Measurements from ENCODE around the gene SEPTIN10. TPM values are rescaled to one million over a fixed set of nuclear protein-coding genes. Genes with fewer than 3 reads are reported as not detected.

Gene SEPTIN10
- total and polyA plus RNA-seq, 9 of the 15 experiments (the other 6 are each of a cell fraction or from before 2014, with no cell fraction given), result 0.40 TPM; not detected in 8

DNA sequence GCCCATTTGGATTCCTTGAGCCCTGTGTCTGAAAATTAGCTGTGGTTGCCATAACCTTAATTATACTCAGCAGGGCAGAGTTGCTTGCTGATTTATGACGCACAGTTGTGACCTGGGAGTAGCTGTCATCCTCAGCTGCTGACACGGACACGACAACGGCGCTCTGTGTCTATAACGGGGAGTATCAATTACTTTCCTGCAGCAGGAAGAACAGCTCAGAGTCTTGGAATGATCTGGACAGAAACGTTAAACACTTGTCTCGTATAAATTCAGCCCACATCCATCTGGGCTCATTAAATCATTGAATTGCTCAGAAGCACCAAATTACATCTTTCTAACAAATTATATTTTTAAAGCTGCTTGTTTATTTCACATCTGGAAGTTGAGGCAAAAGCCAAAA is 116.3 kb downstream of the SEPTIN10 start:
- H3K9me1 ChIP-seq (ENCODE audit: control insufficient read depth, insufficient read depth, low read length), result peaks cover 4% of the 10 kb centered on the region
- POLR2A ChIA-PET, result no interaction called here
- CTCF ChIA-PET (ENCODE audit: low intra/inter-chr PET ratio), result no interaction called here
- no peaks in the 10 kb centered on the region for H3K36me3 ChIP-seq (ENCODE audit: control insufficient read depth, insufficient read depth, low read length)
- H3K4me2 ChIP-seq (ENCODE audit: insufficient read depth, low read length), result no peak overlapping the region
- H3K9ac ChIP-seq (ENCODE audit: insufficient read depth in 1 of 2, low read depth in 2 of 2, low read length in 2 of 2), result no peak overlapping the region
- no peak for DNase-seq (ENCODE audit: extremely low read depth in 1 of 4, low spot score in 3 of 4)
- no peak overlapping the region for H3K27ac ChIP-seq (ENCODE audit: extremely low read depth, low read depth, low read length)
- no peaks in the 10 kb centered on the region for H3K79me2 ChIP-seq (ENCODE audit: control insufficient read depth, insufficient read depth, low read length)
- H3K4me1 ChIP-seq (replicated peaks in 1 of 2; ENCODE audit: control insufficient read depth in 2 of 2, insufficient read depth in 2 of 2, low read length in 2 of 2), result no peaks in the 10 kb centered on the region
- H3K9me3 ChIP-seq (replicated peaks; ENCODE audit: control insufficient read depth, insufficient read depth, low read depth, low read length), result no peaks in the 10 kb centered on the region
- FAIRE-seq, result no peak
- no peaks in the 10 kb centered on the region; the same call in 1 of the 2 replicates for H4K20me1 ChIP-seq (replicated peaks; ENCODE audit: control insufficient read depth, insufficient read depth, low read length)
- BruUV-seq (replicated peaks), result no TSS peak
- no peak overlapping the region for H2AFZ ChIP-seq (ENCODE audit: low read depth, low read length)
- H3K27me3 ChIP-seq (ENCODE audit: control insufficient read depth in 2 of 2, insufficient read depth in 2 of 2, low read length in 2 of 2), result peaks cover 0 to 29% of the 10 kb centered on the region in 2 experiments; a peak in 4 of 5 replicates
- no peak for ATAC-seq
- no peak overlapping the region for H3K4me3 ChIP-seq
- intact Hi-C loops (cut with micrococcal nuclease), result no loop called here
- 2% methylated on average over 8 of the region's 8 CpGs for WGBS (ENCODE audit: insufficient coverage, low coverage, missing lambda C conversion rate)
- TF ChIP-seq, protein P1, sequence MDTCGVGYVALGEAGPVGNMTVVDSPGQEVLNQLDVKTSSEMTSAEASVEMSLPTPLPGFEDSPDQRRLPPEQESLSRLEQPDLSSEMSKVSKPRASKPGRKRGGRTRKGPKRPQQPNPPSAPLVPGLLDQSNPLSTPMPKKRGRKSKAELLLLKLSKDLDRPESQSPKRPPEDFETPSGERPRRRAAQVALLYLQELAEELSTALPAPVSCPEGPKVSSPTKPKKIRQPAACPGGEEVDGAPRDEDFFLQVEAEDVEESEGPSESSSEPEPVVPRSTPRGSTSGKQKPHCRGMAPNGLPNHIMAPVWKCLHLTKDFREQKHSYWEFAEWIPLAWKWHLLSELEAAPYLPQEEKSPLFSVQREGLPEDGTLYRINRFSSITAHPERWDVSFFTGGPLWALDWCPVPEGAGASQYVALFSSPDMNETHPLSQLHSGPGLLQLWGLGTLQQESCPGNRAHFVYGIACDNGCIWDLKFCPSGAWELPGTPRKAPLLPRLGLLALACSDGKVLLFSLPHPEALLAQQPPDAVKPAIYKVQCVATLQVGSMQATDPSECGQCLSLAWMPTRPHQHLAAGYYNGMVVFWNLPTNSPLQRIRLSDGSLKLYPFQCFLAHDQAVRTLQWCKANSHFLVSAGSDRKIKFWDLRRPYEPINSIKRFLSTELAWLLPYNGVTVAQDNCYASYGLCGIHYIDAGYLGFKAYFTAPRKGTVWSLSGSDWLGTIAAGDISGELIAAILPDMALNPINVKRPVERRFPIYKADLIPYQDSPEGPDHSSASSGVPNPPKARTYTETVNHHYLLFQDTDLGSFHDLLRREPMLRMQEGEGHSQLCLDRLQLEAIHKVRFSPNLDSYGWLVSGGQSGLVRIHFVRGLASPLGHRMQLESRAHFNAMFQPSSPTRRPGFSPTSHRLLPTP (IDR thresholded peaks at IDR 0.05; ENCODE audit: borderline replicate concordance, extremely low read depth, insufficient read length), result no peak
- in situ Hi-C loops (cut with MboI), result no loop called here

DNA sequence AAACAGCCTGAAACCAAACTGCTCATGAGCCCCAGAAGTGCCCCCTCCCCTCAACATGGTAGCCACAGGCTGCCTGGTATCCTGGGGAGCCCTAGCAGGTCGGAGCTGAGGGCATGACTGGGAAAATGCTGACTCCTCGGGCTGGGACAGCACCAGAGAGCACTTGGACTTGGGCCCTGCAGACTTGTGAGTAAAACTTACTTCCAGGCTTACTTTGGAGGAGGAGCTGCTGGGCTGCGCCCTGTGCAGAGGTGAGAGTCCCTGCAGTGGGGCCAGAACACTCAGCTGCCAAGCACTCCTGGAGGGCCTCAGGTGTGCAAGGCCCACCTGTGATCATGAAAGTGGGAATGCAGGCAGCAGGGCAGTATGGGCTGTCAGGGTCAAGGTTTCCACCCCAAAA is 119.4 kb downstream of the SEPTIN10 start:
- intact Hi-C loops (cut with micrococcal nuclease) (no loop called here), in situ Hi-C loops (cut with MboI) (no loop called here)
- WGBS (ENCODE audit: insufficient coverage, low coverage, missing lambda C conversion rate), result 0% methylated on average over 3 of the region's 3 CpGs
- no peaks in the 10 kb centered on the region; the same call in 1 of the 2 replicates for H4K20me1 ChIP-seq (replicated peaks; ENCODE audit: control insufficient read depth, insufficient read depth, low read length)
- H3K4me2 ChIP-seq (ENCODE audit: insufficient read depth, low read length), result no peak overlapping the region
- peaks cover 3 to 30% of the 10 kb centered on the region in 2 experiments; a peak in 3 of 5 replicates for H3K27me3 ChIP-seq (ENCODE audit: control insufficient read depth in 2 of 2, insufficient read depth in 2 of 2, low read length in 2 of 2)
- H3K79me2 ChIP-seq (ENCODE audit: control insufficient read depth, insufficient read depth, low read length), result no peaks in the 10 kb centered on the region
- ATAC-seq (no peak), DNase-seq (ENCODE audit: extremely low read depth in 1 of 4, low spot score in 3 of 4) (no peak), FAIRE-seq (no peak)
- H3K36me3 ChIP-seq (ENCODE audit: control insufficient read depth, insufficient read depth, low read length), result no peaks in the 10 kb centered on the region
- no peaks in the 10 kb centered on the region for H3K4me1 ChIP-seq (replicated peaks in 1 of 2; ENCODE audit: control insufficient read depth in 2 of 2, insufficient read depth in 2 of 2, low read length in 2 of 2)
- no peaks in the 10 kb centered on the region for H3K9me3 ChIP-seq (replicated peaks; ENCODE audit: control insufficient read depth, insufficient read depth, low read depth, low read length)
- H3K9me1 ChIP-seq (ENCODE audit: control insufficient read depth, insufficient read depth, low read length), result peaks cover 6% of the 10 kb centered on the region
- CTCF ChIA-PET (ENCODE audit: low intra/inter-chr PET ratio), result no interaction called here
- BruUV-seq (replicated peaks), result no TSS peak
- H3K9ac ChIP-seq (ENCODE audit: insufficient read depth in 1 of 2, low read depth in 2 of 2, low read length in 2 of 2), result no peak overlapping the region
- H3K27ac ChIP-seq (ENCODE audit: extremely low read depth, low read depth, low read length), result no peak overlapping the region
- no peak for TF ChIP-seq MAFF (IDR thresholded peaks at IDR 0.05; ENCODE audit: low read length)
- no peak for TF ChIP-seq ZNF165 (CRISPR knock-in tag; IDR thresholded peaks at IDR 0.05; ENCODE audit: borderline replicate concordance)
- TF ChIP-seq FOS (IDR thresholded peaks at IDR 0.05; ENCODE audit: extremely low read depth, insufficient read length), result no peak
- TF ChIP-seq ZNF23 (CRISPR knock-in tag; IDR thresholded peaks at IDR 0.05), result no peak
- no peak for TF ChIP-seq NFATC3 (IDR thresholded peaks at IDR 0.05)
- TF ChIP-seq PTBP1 (IDR thresholded peaks at IDR 0.05; ENCODE audit: low read depth, low read length), result no peak
- TF ChIP-seq, protein P2, sequence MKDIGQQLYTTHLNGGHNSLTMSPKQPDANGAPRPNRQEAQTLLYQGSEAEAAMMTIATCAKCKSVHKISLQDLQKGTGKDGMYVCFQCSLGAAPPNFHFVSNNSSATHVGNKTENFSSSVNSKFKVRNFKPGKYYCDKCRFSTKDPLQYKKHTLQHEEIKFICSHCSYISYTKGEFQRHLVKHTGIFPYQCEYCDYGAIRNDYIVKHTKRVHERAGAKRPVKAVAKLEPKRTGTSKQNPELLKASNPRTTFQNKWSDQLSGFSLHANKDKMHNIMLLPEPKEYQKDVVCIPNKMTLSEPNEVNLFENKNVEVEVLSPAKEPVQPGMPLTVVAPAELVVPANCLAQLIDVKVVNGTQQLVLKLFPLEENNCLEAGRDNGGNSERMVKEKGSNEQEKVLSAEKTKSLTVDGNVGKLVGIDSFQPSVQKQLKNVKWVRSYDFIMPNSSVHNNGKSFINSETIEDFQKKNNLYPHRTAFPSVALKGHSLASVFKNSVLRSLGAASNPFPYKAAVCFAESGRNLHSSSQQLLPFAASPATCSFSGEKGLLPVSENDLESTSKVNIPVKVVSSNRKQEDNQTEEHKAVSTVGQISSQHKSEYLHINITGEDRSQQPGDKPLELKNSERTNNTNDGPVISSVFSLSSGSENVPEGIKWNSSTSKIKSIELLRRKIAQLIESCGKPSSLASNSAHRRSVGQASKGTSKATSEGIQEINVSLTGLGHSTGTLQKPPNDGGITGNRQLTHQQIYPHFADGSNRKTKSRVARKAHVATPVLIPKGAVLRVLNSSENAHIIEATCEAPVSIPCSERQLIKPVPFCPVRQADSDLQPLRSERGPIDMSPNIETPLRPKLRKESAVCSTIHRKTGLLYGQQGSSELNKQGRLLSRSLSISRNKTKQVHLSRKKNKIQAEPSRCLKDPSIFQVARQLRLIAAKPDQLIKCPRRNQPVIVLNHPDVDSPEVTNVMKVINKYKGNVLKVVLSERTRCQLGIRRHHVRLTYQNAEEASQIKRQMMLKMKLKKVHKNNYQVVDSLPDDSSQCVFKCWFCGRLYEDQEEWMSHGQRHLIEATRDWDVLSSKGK (CRISPR knock-in tag; IDR thresholded peaks at IDR 0.05), result no peak
- POLR2A ChIA-PET, result no interaction called here
- H3K4me3 ChIP-seq, result no peak overlapping the region
- no peak overlapping the region for H2AFZ ChIP-seq (ENCODE audit: low read depth, low read length)

Data from K562 (cell line).